ENCODE data around the gene HNRNPC. TPM values are rescaled to one million over a fixed set of nuclear protein-coding genes. Genes with fewer than 3 reads are reported as not detected.
A peak's percentile ranks its signal among the peaks of the same experiment; 100 is the strongest.

HNRNPC gene
- total RNA-seq, 2 donors from 2014 or later = 751 to 1,003 TPM

DNA sequence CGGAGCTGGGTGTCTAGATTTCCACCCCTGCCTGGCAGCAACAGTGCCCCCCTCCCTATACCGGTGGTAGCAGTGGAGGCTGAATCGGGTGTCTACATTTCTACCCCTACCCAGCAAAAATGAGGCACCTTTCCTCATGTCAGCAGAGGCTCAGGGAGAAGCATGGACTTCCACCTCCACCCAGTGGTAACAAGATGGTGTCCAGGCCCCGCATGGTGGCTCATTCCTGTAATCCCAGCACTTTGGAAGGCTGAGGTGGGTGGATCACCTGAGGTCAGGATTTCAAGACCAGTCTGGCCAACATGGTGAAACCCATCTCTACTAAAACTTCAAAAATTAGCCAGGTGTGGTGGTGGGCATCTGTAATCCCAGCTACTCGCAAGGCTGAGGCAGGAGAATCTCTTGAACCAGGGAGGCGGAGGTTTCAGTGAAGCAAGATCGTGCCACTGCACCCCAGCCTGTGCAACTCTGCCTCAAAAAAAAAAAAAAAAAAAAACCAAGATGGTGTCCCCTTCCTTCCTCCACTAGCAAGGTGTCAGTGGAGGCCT is 77.9 kb downstream of the HNRNPC start:
- 88 to 96% methylated on average over 5 to 7 of the region's 7 CpGs for WGBS, 2 experiments (ENCODE audit: insufficient coverage in 1 of 2, insufficient read length in 1 of 2)
- no peak overlapping the region for H3K4me3 ChIP-seq (ENCODE audit: low read length)
- H3K36me3 Mint-ChIP-seq (ENCODE audit: low read depth) = no peaks in the 10 kb centered on the region
- H3K9me3 ChIP-seq (ENCODE audit: control insufficient read depth, low read length) = no peaks in the 10 kb centered on the region
- H3K27me3 Mint-ChIP-seq (ENCODE audit: insufficient read depth) = no peaks in the 10 kb centered on the region
- H3K27ac Mint-ChIP-seq = no peak overlapping the region
- H3K36me3 ChIP-seq (ENCODE audit: control insufficient read depth, insufficient read depth, low read length) = no peaks in the 10 kb centered on the region
- no peak overlapping the region for H3K27ac ChIP-seq (ENCODE audit: low read depth, low read length)
- H3K4me1 Mint-ChIP-seq = peaks cover 2% of the 10 kb centered on the region
- H3K9ac ChIP-seq (ENCODE audit: extremely low read depth, low read length, poor library complexity, severe bottlenecking) = no peak overlapping the region
- H3K27me3 ChIP-seq (ENCODE audit: control insufficient read depth, insufficient read depth, low read length, poor library complexity, severe bottlenecking) = no peaks in the 10 kb centered on the region
- H3K4me3 Mint-ChIP-seq = peak overlapping the region; percentile 30
- peaks cover 14% of the 10 kb centered on the region for H3K9me3 Mint-ChIP-seq
- peak; percentile 52 for DNase-seq
- no peaks in the 10 kb centered on the region for H3K4me1 ChIP-seq (ENCODE audit: control insufficient read depth, insufficient read depth, low read length)
- TF ChIP-seq, protein P1, sequence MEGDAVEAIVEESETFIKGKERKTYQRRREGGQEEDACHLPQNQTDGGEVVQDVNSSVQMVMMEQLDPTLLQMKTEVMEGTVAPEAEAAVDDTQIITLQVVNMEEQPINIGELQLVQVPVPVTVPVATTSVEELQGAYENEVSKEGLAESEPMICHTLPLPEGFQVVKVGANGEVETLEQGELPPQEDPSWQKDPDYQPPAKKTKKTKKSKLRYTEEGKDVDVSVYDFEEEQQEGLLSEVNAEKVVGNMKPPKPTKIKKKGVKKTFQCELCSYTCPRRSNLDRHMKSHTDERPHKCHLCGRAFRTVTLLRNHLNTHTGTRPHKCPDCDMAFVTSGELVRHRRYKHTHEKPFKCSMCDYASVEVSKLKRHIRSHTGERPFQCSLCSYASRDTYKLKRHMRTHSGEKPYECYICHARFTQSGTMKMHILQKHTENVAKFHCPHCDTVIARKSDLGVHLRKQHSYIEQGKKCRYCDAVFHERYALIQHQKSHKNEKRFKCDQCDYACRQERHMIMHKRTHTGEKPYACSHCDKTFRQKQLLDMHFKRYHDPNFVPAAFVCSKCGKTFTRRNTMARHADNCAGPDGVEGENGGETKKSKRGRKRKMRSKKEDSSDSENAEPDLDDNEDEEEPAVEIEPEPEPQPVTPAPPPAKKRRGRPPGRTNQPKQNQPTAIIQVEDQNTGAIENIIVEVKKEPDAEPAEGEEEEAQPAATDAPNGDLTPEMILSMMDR (conservative IDR thresholded peaks at IDR 0.05) = no peak

- Histone ChIP-seq H3K4me1 (ENCODE audit: control insufficient read depth, insufficient read depth, low read length) (no peaks in the 10 kb centered on the region), H3K36me3 (ENCODE audit: control insufficient read depth, insufficient read depth, low read length) (no peaks in the 10 kb centered on the region), H3K4me3 (ENCODE audit: low read length) (no peak overlapping the region), H3K27ac (ENCODE audit: low read depth, low read length) (no peak overlapping the region), H3K27me3 (ENCODE audit: control insufficient read depth, insufficient read depth, low read length, poor library complexity, severe bottlenecking) (no peaks in the 10 kb centered on the region), H3K9ac (ENCODE audit: extremely low read depth, low read length, poor library complexity, severe bottlenecking) (no peak overlapping the region), H3K9me3 (ENCODE audit: control insufficient read depth, low read length) (no peaks in the 10 kb centered on the region)
- WGBS, 2 experiments (ENCODE audit: insufficient coverage in 1 of 2, insufficient read length in 1 of 2) = 57 to 75% methylated on average over 2 to 4 of the region's 5 CpGs
- TF ChIP-seq, protein P1 (conservative IDR thresholded peaks at IDR 0.05) = no peak
- H3K27ac Mint-ChIP-seq = no peak overlapping the region
- peaks cover 25% of the 10 kb centered on the region for H3K9me3 Mint-ChIP-seq
- no peaks in the 10 kb centered on the region for H3K36me3 Mint-ChIP-seq (ENCODE audit: low read depth)
- peaks cover 4% of the 10 kb centered on the region for H3K4me1 Mint-ChIP-seq
- no peak overlapping the region for H3K4me3 Mint-ChIP-seq
- H3K27me3 Mint-ChIP-seq (ENCODE audit: insufficient read depth) = peaks cover 2% of the 10 kb centered on the region
- no peak for DNase-seq
Measured at GRCh38 chr14:21185491-21185890, 83.8 kb downstream of the HNRNPC start.

DNA sequence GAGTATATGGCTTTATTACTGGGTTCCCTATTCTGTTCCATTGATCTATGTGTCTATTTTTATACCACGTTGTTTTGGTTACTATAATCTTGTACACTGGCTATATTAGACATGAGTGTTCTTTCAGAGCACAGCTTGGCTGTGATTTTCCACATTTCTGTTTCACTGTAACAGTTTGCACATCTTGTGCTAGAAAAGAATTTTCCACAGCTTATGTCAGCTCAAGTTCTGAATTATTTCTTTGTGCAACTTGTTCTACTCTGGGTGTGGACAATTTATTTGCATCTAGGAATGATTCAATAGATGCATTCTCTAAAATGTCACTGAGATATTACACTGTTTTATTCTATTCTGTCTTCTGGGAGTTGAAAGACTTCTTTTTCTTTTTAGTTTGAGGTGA is 85.0 kb downstream of the HNRNPC start:
- Histone ChIP-seq H3K4me1 (ENCODE audit: control insufficient read depth, insufficient read depth, low read length) (no peaks in the 10 kb centered on the region), H3K27me3 (ENCODE audit: control insufficient read depth, insufficient read depth, low read length, poor library complexity, severe bottlenecking) (no peaks in the 10 kb centered on the region), H3K9me3 (ENCODE audit: control insufficient read depth, low read length) (no peaks in the 10 kb centered on the region), H3K27ac (ENCODE audit: low read depth, low read length) (no peak overlapping the region), H3K9ac (ENCODE audit: extremely low read depth, low read length, poor library complexity, severe bottlenecking) (no peak overlapping the region), H3K4me3 (ENCODE audit: low read length) (no peak overlapping the region), H3K36me3 (ENCODE audit: control insufficient read depth, insufficient read depth, low read length) (no peaks in the 10 kb centered on the region)
- WGBS, 2 experiments (ENCODE audit: insufficient coverage in 1 of 2, insufficient read length in 1 of 2) = 50 to 89% methylated on average over 1 of the region's 1 CpG
- no peak for DNase-seq
- TF ChIP-seq, protein P1 (conservative IDR thresholded peaks at IDR 0.05) = no peak
- no peak overlapping the region for H3K27ac Mint-ChIP-seq
- no peaks in the 10 kb centered on the region for H3K36me3 Mint-ChIP-seq (ENCODE audit: low read depth)
- no peak overlapping the region for H3K4me3 Mint-ChIP-seq
- peaks cover 23% of the 10 kb centered on the region for H3K9me3 Mint-ChIP-seq
- peaks cover 4% of the 10 kb centered on the region for H3K27me3 Mint-ChIP-seq (ENCODE audit: insufficient read depth)
- H3K4me1 Mint-ChIP-seq = peaks cover 4% of the 10 kb centered on the region
